Calu3 (cell line): ENCODE results near the gene LIX1L. TPM values are rescaled to one million over a fixed set of nuclear protein-coding genes. Genes with fewer than 3 reads are reported as not detected.

ENCODE experiments used
- BruUV-seq: library from RNA; stranded (reverse); fragments of 400-500 nt; replicated peaks from 2 replicates; lab custom pipeline; 2021; lab: Mats Ljungman, UMichigan
- CTCF ChIA-PET: fragments of 300-600 bp; sonication (Branson Sonifier 250); formaldehyde crosslinking; loops from one replicate; lab custom pipeline; 2022; ENCODE audit warnings: antibody characterized with exemption; lab: Charles Lee
- DNase-seq: peaks from one replicate; pipeline ENCODE4 v3.0.0; 2022
- H3K27ac Mint-ChIP-seq: one replicate; pipeline ENCODE4 v1.8.0; 2022; ENCODE audit warnings: mixed read lengths; ENCODE audit not compliant: unreplicated experiment
- H3K27me3 Mint-ChIP-seq: one replicate; pipeline ENCODE4 v1.8.0; 2022; ENCODE audit warnings: mixed read lengths; ENCODE audit not compliant: unreplicated experiment
- H3K36me3 Mint-ChIP-seq: one replicate; pipeline ENCODE4 v1.8.0; 2022; ENCODE audit warnings: mild to moderate bottlenecking, moderate library complexity, mixed read lengths; ENCODE audit not compliant: insufficient read depth, unreplicated experiment
- H3K4me1 Mint-ChIP-seq: one replicate; pipeline ENCODE4 v1.8.0; 2022; ENCODE audit warnings: mild to moderate bottlenecking, low read depth, mixed read lengths; ENCODE audit not compliant: unreplicated experiment
- H3K4me3 Mint-ChIP-seq: one replicate; pipeline ENCODE4 v1.8.0; 2022; ENCODE audit warnings: mild to moderate bottlenecking, low read depth, moderate library complexity, mixed read lengths; ENCODE audit not compliant: unreplicated experiment
- H3K9me3 Mint-ChIP-seq: one replicate; pipeline ENCODE4 v1.8.0; 2022; ENCODE audit warnings: low read depth, mixed read lengths; ENCODE audit not compliant: unreplicated experiment
- CTCF ChIP-seq: fragments of 200-600 bp; IDR thresholded peaks from one replicate; pipeline ENCODE4 v1.8.0; 2022; ENCODE audit warnings: antibody characterized with exemption; ENCODE audit not compliant: unreplicated experiment
- intact Hi-C: fragments of 100-400 bp; cut with micrococcal nuclease; formaldehyde crosslinking; loops from one replicate; pipeline ENCODE4 v1.10.0; 2022; ENCODE audit not compliant: unreplicated experiment
- total RNA-seq: library from RNA; stranded (reverse); gene quantifications from 2 replicates; pipeline ENCODE4 v1.2.3, GENCODE V29; 2022

The LIX1L gene
- total RNA-seq, 1 experiment from 2014 or later: 7.2 TPM

- H3K4me1 Mint-ChIP-seq: peaks cover 47% of the 10 kb centered on the region
- no peaks in the 10 kb centered on the region for H3K9me3 Mint-ChIP-seq
- peaks cover 12% of the 10 kb centered on the region for H3K36me3 Mint-ChIP-seq
- TF ChIP-seq CTCF: no peak
- BruUV-seq: no TSS peak
- CTCF ChIA-PET: no interaction called here
- DNase-seq: no peak
- H3K4me3 Mint-ChIP-seq: no peak overlapping the region
- H3K27me3 Mint-ChIP-seq: no peaks in the 10 kb centered on the region
- no peak overlapping the region for H3K27ac Mint-ChIP-seq
- intact Hi-C loops: no loop called here
These were observed 36.7 kb upstream of the LIX1L start for GRCh38 chr1:145994391-145995120.

GRCh38 chr1:145993618-145994390 lies 36.0 kb upstream of the LIX1L start:
- Mint-ChIP-seq H3K27me3 (no peaks in the 10 kb centered on the region), H3K36me3 (peaks cover 12% of the 10 kb centered on the region), H3K4me3 (no peak overlapping the region), H3K4me1 (peaks cover 41% of the 10 kb centered on the region), H3K27ac (no peak overlapping the region), H3K9me3 (no peaks in the 10 kb centered on the region)
- TF ChIP-seq CTCF: no peak
- no peak for DNase-seq
- intact Hi-C loops: no loop called here
- CTCF ChIA-PET: no interaction called here
- BruUV-seq: no TSS peak

GRCh38 chr1:145992958-145993617 lies 35.3 kb upstream of the LIX1L start:
- BruUV-seq: no TSS peak
- no peak overlapping the region for H3K27ac Mint-ChIP-seq
- H3K4me1 Mint-ChIP-seq: peaks cover 39% of the 10 kb centered on the region
- H3K36me3 Mint-ChIP-seq: peaks cover 12% of the 10 kb centered on the region
- CTCF ChIA-PET: interaction anchor here (0.6 kb wide), 1 partner anchor 19 kb away, joined by 5 read pairs; no protein-coding TSS in a partner anchor
- H3K4me3 Mint-ChIP-seq: no peak overlapping the region
- no peaks in the 10 kb centered on the region for H3K9me3 Mint-ChIP-seq
- H3K27me3 Mint-ChIP-seq: no peaks in the 10 kb centered on the region
- DNase-seq: no peak
- intact Hi-C loops: no loop called here
- no peak for TF ChIP-seq CTCF

- H3K9me3 Mint-ChIP-seq: no peaks in the 10 kb centered on the region
- TF ChIP-seq CTCF: no peak
- H3K27me3 Mint-ChIP-seq: no peaks in the 10 kb centered on the region
- CTCF ChIA-PET: interaction anchor here (0.6 to 0.9 kb wide), 2 partner anchors 13 to 20 kb away, joined by 3 to 5 read pairs; no protein-coding TSS in a partner anchor
- no TSS peak for BruUV-seq
- peaks cover 12% of the 10 kb centered on the region for H3K36me3 Mint-ChIP-seq
- intact Hi-C loops: no loop called here
- no peak overlapping the region for H3K27ac Mint-ChIP-seq
- peaks cover 34% of the 10 kb centered on the region for H3K4me1 Mint-ChIP-seq
- no peak overlapping the region for H3K4me3 Mint-ChIP-seq
- no peak for DNase-seq
These were observed 34.7 kb upstream of the LIX1L start for GRCh38 chr1:145992502-145992936.
